HG03575 (cell line): ENCODE results near the gene HUS1.
"Not testable (repeated sequence)": the region's sequence is repeated elsewhere in the genome, so short reads cannot be mapped to it uniquely, and the experiment has no call there.

Experiments
- ATAC-seq: cut with Tn5 transposase; IDR thresholded peaks from one replicate; pipeline ENCODE4 v1.9.1; 2021; ENCODE audit not compliant: unreplicated experiment, insufficient number of reproducible peaks, low FRiP score; ENCODE audit errors: extremely low read depth

Gene HUS1

DNA sequence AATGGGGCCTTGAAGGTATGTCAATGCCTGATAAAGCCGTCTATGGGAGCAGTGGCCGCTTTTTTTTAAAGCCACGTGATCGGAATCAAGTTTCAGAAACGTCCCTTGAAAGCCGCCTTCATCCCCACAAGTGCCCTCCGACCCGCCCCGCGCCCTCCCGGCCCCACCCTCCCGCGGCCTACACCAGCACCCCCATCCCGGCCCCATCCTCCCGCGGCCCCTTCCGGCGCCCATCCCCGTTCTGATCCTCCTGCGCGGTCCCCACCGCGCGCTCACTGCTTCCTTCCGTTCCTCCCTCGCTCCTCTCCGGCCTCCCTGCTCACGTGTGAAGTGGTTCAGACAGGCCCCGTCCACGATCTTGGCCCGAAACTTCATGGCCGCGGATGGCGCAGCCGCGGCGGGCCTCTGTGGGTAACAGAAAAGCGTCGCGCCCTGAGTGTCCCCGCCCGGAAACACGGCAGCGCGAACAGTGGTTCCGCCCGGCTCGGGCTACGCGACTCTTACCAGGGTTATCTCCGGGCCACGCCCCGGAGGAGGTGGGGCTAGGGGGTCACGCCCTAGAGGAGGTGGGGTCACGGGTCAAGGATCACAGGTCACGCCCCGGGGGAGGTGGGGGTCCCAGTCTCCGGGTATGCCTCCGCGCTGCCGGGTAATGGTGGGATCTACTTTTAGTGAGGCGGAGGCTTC lies at the start of gene HUS1:
TSS of gene HUS1 (minus strand) at position 471 of the 687 bp plus-strand sequence. CDS start at position 375, 96 bp downstream.
- ATAC-seq = peak; percentile 87

DNA sequence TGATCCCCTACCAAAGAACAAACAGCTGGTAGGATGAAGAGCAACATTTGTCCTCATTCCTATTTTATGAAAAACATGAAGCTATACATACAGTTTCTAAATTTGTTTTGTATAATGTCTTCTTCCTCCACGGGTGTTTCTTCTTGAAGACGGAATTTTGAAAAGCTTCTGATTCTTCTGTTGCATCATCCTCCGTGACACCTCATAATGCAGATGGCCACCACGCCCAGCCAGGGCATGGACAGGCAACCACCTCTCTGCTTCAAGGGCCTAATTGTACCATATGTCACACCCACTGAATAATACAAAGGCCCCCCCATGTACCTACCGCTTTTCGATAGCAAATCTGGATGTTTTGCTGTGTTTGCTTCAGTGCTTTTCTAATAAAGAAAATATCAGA lies 49.5 kb upstream of the HUS1 start, which contains the start of gene SUN3:
TSS of gene SUN3 (minus strand) at position 170 of the 400 bp plus-strand sequence. CDS start at position 1, 169 bp downstream.
- ATAC-seq = no peak

DNA sequence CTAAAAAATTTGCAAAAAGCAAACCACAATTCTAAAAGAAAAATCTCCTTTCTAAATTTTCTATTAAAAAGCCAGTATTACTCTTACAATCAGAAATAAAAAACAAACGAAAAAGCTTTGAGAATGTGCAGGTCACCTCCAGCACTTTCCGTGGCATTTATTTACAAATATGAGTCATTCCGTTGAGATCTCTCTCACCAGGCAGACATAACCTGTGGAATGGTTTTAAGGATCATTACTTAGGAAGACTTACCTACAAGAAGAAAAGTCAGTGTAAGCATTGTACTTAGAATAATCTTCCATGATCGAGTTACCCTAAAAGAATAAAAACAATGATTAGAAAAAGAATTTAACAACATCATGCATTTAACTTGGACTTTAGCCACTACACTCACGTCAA lies 46.2 kb upstream of the HUS1 start:
- no peak for ATAC-seq

DNA sequence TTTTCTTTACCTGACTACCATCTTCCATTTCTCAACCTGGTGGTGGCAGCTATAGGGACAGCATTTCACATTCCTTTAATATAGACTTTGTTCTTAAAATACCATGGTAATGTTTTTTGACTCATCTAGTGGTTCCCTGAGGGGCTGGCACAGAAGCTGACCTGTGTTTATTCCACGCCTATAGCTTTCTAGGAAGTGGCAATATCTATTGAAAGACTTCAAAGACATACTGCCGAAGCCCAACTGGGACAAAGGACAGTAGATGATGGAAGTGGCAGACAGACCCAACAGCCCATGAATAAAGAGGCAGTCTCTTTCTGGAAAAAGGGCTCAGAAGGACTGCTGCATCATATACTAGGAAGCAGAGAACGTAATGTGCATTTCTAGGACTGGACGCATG lies 38.3 kb upstream of the HUS1 start:
- no peak for ATAC-seq

DNA sequence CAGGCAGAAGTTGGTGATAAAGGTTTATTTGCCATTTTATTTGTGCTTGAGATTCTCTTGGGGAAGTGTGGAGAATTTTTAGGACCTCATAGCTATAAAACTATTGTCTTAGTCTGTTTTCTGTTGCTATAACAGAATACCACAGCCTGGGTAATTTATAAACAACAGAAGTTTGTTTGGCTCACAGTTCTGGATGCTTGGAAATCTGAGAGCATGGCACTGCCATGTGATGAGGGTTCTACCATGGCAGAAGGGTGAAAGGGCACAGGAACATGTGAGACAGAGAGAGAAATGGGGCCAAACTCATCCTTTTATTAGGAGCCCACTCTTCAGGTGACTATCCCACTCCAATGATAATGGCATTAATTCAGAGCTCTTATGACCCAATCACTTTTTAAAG lies 37.2 kb upstream of the HUS1 start:
- ATAC-seq = no peak

DNA sequence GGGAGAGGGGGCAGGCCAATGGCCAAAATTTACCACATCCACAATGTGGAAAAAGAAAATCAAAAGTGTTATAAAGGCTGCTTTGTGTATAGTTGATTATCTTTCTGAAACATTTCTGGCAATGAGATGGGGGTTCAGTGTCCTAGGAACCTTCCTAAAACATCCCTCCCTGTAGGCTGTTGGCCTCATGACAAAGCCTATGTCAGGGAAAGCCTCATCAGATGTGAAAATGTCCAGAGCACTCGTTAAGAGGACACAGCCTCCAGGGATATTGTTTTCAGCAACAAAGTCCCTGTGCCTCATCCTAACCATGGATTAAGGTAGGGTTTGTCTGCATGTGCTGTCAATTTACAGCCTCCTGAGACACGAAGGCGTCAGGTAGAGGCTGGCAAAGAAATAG lies 32.5 kb upstream of the HUS1 start:
- no peak for ATAC-seq

DNA sequence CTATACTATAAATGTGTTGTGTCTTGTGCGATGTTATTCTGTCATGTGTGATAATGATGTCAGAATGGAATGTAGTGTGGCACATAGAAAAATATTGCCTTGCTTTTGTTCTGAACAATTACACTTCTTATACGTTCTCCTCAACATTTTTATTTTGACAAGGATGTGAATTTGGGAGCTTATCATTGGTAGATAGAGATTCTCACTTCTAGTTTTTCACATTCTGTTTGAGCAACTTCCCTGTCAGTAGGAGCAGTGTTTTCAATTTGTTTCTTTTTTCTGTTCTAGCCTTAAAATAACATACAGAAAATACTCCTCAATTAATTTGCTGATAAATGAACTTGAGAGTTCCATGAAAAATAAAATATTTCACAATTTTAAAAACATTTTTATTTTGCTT lies 31.9 kb upstream of the HUS1 start:
- ATAC-seq = no peak

DNA sequence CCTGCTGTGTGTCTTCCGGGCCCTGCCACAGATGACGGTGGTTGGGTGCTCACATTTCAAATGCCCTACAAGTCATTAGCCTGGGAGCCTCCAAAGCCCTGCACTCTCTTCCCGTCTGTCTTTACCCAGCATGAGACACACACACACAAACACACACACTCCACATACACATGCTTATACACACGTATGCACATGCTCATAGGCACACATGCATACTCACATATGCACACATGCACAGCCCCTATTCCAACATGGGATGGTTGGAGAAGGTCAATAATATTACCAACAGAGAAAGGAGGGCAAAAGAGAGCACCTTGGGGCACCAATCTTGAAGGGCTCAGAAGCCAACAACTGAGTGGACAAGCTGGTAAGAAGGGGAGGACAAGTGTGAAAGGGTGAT lies 30.5 kb upstream of the HUS1 start:
- no peak for ATAC-seq

DNA sequence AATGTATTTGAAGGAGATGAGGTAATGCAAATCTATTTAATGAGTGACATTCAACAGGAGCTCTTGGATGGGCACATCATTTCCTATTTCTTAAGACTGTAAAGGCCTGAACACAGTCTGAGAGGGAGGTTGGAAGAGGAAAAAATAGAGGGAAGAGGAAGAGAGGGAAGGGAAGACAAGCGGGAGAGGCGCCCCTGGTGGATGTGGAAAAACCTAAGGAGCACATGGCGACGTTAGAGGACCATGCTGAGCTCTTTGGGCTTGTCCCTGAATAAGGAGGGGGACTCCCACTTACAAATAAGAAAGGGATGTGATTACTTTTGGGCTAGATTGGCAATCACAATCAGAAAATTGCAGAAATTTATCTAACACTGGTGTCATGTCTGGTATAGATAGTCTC lies 29.8 kb upstream of the HUS1 start:
- ATAC-seq = no peak

DNA sequence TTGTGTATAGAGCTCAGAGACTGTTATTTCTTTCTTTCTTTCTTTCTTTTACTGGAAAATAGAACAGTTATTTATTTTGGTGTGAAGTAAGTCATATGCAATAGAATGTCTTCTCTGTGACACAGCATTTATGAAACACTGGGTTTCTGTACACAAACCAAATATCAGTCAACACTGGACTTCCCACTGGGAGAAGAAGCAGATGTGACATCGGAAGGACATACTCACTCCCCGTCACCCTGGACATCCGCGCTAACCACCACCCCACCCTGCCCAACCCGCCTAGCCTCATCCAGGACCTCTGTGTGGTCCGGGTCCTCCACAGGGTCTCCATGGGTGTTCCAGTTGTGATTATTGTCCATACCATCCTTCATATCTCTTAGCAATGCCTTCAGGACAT lies 27.5 kb upstream of the HUS1 start:
- ATAC-seq = no peak

DNA sequence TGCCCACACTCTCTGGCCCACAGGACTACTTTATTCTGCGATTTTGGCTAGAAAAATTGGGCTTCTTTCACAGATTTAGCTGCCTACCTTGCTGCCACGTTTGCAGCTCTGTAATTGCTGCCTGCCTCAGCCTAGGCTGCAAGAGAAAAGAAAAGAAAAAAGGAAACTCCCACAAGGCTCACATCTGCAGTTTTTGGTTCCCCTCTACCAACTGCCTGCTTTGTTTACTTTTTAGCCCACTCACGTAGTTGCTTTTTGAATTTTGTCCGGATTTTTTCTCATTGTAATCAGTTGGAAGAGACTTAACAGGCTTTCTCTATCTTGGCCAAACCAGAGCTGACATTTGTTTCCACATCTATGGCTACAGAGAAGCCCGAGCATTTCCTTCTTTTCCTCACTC lies 25.2 kb upstream of the HUS1 start:
- ATAC-seq = no peak

DNA sequence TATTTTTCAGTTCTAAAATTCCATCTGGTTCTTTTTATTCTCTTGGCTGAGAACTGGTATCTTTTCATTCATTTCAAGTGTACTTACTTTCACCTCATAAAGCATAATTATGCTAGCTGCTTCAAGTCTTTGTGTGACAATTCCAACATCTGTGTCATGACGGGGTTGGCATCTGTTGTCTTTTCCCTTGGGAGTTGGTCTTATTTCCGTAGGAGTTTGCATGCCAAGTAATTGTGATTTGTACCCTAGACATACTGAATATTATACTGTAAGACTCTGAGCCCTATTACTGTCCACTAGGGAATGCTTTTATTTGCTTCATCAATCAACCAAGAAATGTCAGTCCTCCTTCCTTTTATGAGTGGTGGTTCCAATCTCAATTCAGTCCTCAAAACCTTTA lies 24.6 kb upstream of the HUS1 start:
- ATAC-seq = no peak

DNA sequence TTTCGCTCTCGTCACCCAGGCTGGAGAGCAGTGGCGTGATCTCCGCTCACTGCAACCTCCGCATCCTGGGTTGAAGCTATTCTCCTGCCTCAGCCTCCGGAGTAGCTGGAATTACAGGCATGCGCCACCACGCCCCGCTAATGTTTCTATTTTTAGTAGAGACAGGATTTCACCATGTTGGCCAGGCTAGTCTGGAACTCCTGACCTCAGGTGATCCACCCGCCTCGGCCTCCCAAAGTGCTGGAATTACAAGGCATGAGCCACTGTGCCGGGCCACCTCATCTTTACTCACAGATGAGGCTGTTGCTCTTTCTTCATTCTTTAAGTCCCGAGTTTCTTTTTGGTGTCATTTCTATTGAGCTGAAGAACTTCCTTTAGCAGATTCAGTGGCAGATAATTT lies 20.7 kb upstream of the HUS1 start:
- not testable (repeated sequence) for ATAC-seq

DNA sequence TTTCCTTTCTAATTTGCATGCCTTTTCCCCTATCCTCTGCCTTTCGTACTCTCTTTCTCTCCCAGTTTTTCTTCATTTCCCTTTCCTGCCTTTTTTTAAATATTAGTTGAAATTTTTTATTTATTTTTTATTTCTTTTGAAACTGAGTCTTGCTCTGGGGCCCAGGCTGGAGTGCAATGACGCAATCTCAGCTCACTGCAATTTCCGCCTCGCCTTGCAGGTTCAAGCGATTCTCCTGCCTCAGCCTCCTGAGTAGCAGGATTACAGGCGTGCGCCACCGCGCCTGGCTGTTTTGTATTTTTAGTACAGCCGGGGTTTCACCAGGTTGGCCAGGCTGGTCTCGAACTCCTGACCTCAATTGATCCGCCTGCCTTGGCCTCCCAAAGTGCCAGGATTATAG lies 20.0 kb upstream of the HUS1 start:
- ATAC-seq = no peak

DNA sequence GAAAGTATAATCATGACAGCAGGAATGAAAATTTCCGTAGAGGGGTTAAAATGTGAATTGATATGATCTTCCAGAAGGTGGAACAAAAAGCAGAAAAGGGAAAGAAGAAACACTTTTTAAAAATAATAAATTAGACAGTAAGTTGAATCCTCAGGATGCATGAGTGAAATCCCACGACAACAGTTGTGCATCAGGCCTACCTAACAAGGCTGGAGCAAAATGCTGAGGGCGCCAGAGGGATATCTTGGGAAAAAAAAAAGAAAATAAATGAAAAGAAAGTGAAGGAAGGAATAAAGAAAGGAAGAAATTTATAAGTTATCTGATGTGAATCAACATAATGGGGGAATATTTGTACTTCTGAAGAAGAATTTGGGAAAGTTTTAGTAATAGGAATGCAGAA lies 13.0 kb upstream of the HUS1 start:
- ATAC-seq = no peak

DNA sequence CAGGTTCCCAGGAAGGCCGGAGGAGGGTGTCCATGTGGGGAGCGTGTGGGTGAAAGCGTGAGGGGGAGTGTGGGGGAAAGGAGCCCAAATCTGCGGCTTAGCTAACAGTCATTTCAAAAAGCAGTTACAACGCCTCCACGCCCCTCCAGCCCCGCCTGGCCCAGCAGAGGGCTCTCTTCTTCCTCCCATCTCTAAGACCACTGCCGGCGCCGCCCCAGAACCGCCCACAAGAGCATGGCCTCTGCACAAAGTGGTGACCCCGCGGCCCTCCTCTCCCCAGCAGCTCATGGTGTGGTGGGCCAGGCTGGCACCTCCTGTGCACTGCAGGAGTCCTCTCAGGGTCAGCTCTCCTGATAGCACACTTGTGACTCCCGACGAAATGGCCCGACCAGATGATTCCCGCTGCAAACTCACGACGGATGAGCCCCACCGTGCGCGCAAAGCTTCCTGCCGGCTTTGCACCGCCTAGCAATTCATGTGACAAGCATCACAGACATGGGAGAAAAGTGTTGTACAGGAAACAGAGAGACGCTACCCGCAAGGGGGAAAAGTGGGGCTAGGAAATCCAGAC lies 12.4 kb upstream of the HUS1 start:
- ATAC-seq = peak; percentile 77

DNA sequence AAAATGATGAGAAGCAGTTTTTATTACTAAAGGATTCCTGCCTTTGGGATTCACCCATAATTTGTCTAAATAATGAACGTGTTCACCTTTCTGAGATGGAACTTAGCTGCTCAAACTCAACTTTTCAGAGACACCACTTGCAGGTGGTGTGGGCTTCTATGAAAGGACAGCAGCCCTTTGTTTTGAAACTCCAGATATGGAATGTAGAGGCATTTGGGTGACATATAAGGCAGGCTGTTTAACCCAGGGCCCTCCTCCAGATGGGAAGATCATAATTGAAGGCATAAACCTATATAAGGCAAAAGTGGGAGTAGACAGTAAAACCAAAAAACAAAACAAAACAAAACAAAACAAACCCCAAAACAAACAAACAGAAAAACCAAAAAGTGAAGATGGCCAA lies 11.9 kb upstream of the HUS1 start:
- ATAC-seq = no peak

DNA sequence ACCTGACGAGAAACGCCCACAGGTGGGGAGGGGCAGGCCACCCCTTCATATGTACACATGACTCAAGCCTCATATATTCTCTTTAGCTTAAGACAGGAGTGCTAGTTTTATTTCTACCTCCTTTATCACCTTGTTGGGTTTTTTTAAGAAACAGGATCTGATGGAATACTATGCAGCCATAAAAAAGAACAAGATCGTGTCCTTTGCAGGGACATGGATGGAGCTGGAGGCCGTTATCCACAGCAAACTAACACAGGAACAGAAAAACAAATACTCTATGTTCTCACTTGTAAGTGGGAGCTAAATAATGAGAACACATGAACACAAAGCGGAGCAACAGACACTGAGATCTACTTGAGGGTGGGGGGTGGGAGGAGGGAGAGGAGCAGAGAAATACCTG lies 11.2 kb upstream of the HUS1 start:
- no peak for ATAC-seq

DNA sequence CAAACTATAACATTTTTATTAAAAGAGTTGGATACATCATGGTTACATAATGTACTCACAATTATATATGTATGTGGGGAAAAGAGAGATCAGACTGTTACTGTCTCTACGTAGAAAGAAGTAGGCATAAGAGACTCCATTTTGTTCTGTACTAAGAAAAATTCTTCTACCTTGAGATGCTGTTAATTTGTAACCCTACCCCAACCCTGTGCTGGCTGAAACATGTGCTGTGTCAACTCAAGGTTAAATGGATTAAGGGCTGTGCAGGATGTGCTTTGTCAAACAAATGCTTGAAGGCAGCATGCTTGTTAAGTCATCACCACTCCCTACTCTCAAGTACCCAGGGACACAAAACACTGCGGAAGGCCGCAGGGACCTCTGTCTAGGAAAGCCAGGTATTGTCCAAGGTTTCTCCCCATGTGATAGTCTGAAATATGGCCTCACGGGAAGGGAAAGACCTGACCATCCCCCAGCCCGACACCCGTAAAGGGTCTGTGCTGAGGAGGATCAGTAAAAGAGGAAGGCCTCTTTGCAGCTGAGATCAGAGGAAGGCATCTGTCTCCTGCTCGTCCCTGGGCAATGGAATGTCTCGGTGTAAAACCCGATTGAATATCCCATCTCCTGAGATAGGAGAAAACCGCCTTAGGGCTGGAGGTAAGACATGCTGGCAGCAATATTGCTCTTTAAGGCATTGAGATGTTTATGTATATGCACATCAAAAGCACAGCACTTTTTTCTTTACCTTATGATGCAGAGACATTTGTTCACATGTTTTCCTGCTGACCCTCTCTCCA lies 10.4 kb upstream of the HUS1 start:
- ATAC-seq = not testable (repeated sequence)
